T47D (cell line): ENCODE measurements around the gene ATG12.

Experiments used
- DNase-seq, 2 experiments: peaks; one replicate each; pipeline versions ENCODE4 v3.0.0 to v3.0.0-alpha.2; 2011 to 2012; ENCODE audit warnings: low read depth in 1 of 2, low spot score in 1 of 2
- JUND ChIP-seq: IDR thresholded peaks from 2 replicates; pipeline ENCODE4 v1.6.1; 2012; ENCODE audit warnings: low read depth
- in situ Hi-C: cut with HindIII; loops from 2 replicates; pipeline ENCODE4 v1.10.0; 2016; ENCODE audit warnings: low sequenced_read_pairs, low pct_unique_long_range_greater_than_20kb

The ATG12 gene

GRCh38 chr5:115785381-115786065 lies 55.8 kb downstream of the ATG12 start:
- no peak for DNase-seq
- in situ Hi-C loops: no loop called here
- no peak for TF ChIP-seq JUND

GRCh38 chr5:115778417-115778816 lies 62.9 kb downstream of the ATG12 start:
- TF ChIP-seq JUND: no peak
- in situ Hi-C loops: no loop called here
- DNase-seq: no peak
